ENCODE measurements around the gene MLLT10. TPM values are rescaled to one million over a fixed set of nuclear protein-coding genes. Genes with fewer than 3 reads are reported as not detected.

The MLLT10 gene
- total RNA-seq, 1 donor from 2014 or later: 19.5 TPM

DNA sequence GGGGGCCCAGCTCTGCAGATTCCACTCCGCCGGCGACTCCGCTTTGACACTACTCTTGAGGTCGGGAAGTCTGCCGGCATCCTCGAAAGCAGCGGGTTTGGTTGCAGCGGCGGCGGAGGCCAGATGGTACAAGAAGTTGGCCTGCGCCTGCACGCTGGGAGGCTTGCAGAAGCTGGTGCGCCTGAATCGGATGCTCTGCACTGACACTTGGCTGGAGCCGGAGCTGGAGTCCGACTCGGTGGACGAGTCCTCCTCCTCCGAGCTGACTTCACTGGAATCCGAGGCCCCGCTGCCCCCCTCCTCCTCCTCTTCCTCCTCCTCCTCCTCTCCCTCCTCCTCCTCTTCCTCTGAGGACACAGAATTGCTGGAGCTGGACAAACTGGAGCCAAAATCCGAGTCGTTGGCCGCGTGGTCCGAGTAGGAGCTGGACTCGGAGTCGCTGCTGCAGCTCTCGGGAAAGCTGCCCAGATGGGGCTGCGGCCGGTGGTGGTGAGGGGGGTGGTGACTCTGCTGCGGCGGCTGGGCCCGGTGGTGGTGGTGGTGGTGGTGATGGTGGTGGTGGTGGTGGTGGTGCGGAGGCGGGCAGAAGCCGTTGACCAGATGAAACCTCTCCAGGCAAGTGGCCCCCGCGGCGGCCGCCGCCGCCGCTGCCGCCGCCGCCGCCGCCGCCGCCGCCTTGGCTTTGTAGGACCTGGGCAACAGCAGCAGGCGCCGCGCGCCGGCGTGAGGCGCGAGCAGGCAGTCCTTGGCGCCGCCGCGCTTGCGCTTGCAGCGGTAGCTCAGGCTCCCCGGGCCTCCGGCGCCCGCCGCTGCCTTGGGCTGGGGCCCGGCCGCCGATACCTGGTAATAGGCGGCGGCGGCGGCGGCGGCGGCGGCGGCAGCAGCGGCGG, 17.5 kb upstream of the MLLT10 start:
- ATAC-seq: peak; percentile 53
- DNase-seq (ENCODE audit: low spot score): peak; percentile 69

DNA sequence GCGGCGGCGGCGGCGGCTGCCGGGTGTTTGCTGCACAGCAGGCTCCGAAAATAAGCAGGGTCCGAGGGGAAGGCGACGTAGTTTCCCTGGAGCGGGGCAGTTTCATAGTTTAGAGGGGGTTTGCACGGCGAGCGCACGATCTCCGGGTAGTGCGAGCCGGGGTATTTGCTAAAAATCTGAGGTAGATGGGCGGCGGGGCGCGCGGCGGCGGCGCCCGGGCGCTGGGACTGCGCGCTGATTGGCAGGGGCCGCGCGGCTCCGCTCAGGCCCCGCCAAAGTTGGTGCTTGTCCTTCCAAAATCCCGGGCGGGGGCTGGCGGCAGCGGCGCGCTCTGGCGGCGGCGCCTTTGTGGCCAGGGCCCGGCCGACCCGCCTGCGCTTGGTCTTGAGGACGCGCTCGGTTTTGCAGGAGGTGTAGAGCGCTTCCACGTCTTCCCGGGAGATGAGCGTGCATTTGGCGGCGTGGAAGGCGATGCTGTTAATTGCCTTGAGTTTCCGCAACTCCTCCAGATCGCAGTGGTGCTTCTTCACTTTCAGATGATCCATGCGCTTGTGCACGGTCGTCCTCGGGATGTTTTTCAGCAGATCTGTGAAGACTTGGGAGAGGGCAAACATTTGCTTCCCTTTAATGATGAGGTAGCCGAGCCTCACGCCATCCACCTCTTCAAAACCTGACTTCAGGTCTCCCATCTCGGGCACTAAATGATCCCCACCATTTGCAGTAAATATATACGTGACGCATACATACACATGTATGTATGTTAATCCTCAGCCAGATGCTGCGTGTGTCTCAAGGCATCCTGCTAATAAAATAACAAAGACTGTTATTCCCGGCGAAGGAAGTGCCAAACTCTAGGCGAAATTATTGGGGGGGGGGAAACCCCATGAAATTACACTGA, 16.6 kb upstream of the MLLT10 start:
- ATAC-seq (peak; percentile 76), DNase-seq (ENCODE audit: low spot score) (peak; percentile 82)

DNA sequence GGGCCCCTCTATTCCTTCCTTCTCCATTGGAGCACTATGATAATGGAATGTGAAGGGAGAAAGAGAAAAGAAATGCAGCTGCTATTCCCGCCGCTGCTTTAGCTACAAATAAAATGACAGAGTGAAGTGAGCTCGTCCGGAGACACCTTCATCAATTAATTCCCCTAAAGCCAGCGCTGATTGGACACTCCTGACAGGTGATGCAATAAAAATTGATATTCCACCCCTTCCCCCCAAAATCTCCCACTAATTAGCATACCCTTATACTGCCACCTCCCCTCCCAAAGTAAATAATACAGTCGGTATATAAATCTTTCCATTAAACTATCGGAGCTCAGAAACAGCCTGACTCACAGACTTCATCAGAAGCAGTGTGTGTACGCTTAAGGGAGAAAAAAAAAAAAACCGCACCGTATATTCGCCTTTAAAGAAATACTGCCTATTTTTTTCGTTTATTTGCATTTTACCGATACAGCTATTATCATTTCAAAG, 15.8 kb upstream of the MLLT10 start:
- peak; percentile 9 for ATAC-seq

DNA sequence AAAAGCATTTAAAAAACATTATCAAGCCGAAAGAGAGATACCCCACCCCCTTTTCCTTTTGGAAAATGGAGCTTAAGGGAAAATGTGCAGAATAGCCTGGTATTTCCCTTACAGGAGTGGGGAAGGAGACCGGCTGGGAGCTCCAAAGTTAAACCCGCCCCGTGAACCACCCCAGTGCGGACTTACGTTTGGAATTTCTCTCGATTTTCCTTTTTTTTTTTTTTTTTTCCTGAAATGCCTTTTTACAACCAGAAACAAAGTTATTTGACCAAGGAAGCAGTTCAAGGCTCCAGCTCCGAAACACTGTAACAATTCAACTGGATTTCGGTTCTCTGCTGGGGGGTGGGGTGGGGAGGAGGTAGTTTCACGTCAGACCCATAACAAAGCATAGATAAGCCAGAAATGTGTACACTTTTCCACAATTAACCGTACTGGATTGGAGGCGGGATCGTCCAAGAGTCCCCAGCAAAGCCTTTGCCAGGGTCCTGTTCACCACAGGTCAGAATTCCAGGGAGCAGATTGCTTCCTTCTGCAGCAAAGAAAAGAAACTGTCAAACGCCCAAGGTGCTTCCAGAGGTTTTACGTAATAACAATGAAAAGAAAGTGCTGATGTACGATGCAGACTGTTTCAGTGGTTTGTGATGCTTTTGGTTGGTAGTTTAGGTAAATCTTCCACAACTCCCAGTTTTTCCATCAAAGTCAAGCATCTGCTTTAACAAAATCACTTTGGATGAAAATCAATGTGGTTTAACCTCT, 15.2 kb upstream of the MLLT10 start:
- peak; percentile 48 for DNase-seq (ENCODE audit: low spot score)
- peak; percentile 14 for ATAC-seq

More for the DNA sequence above, 15.8 kb upstream of the MLLT10 start:
- DNase-seq (ENCODE audit: low spot score): peak; percentile 44

DNA sequence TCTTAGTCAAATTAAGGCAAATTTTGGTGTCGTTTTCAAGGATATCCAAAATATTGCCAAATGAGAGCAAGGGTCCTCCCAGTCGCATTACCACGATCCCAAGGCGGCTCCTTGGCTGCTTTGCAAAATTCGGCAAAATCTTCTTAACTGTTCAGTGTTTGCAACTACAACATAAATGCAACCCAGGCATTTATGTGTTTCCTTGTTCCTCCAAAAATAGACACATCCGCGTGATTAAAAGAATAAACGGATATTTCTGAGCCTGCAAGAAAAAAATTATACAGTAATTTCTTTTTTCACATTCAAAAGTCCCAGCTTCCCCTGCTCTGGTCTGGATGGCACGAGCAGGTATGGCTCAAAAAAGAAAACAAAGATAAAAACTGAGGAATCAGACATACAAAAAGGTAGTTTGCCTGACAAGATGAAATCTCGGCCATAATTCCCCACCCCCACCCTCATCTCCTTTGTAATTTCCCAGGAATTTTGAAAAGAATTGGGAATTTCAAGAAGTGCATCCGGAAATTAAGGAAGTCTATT, 14.6 kb upstream of the MLLT10 start:
- ATAC-seq (no peak), DNase-seq (ENCODE audit: low spot score) (no peak)

DNA sequence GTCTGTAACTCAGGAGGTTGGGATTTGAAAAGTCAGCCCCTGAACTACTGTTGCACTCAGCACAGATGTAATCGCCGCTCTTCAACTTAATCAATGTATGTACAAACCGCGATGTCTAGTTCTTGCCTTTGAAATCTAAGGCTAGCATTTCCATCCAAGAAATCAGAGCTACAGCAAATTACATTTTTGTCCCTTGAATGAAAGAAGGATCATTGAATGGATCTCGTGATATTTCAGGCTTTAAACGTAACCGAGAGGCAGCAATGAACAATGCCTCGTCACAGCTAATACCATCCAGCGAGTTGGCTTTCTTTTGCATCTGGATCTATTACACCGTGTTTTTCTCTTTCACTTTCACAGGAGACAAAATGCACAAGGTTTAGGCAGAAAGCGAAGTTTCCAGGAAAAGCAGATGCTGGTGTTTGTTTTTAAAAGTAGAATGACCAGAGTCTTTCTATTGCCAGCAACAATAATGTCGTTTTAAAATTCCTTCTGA, 14.0 kb upstream of the MLLT10 start:
- DNase-seq (ENCODE audit: low spot score): no peak
- ATAC-seq: peak; percentile 22

DNA sequence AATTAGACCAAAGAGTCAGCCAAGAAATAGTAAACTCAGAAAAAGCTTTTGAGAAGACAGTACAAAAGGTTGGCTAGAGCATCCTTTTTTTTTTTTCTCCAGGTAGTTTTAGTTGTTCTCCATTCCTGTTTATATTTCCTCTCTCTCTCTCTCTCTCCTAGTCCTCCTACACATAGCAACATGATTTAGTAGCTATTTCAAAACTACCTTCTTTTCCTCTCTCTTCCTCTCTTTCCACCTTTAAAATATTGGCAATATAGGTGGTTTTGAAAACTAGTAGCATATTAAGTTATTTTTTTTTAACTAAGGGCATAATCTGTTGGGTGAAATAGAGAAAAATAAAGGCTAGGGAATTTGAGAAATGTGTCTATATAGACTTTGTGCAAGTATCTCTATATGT, 13.5 kb upstream of the MLLT10 start:
- ATAC-seq (no peak), DNase-seq (ENCODE audit: low spot score) (no peak)

DNA sequence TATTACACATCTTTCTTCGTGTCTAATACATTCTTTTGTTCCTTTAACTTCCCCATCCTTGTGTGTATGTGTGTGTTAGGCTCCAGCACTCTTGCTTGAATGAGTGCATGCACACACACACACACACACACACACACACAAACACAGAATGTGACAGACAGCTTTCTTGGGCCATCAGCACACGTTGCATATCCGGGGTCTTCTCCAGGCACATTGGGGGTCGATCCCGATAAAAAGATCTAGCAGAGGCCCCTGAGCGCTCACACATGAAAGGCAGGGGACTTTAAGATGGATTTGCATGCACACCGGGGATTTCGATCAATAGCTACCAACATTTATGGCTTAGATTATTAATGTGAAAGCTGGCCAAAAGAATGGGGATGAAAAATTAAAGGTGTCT, 13.1 kb upstream of the MLLT10 start:
- DNase-seq (ENCODE audit: low spot score): no peak
- no peak for ATAC-seq

DNA sequence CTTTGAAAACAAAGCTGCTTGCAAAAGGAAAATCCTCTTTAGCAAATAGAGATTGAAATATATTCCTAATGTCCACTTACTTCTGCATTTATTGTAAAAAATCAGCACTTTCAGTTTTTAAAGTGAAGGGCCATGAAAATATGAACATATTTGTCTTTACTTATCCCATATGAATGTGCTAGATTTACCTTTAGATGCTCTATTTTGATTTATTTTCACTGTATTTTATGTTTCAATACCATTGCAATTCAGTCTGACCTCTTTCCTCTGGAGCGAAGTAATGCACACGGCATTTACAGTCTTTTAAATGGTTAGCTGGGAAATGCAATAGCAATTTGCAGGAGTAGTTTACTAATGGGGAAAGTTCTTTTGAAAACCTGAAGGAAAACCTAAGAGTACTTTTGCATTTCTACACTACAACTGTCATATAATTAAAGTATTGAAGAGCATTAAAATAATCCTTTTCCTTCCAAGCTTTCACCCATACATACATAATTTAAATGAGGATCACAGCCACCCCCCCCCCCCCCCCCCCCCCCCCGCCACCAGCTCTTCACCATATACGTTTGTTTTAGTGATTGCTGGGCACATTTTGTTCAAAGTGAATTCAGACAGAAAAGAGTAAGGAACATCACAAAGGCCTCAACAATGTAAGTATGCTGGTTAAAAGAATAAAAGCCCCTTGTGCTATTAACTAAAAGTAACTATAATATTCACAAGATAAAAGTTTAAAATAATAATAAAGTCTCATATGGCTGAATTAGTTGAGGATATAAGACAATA, 12.1 kb upstream of the MLLT10 start:
- DNase-seq (ENCODE audit: low spot score): no peak
- ATAC-seq: no peak

DNA sequence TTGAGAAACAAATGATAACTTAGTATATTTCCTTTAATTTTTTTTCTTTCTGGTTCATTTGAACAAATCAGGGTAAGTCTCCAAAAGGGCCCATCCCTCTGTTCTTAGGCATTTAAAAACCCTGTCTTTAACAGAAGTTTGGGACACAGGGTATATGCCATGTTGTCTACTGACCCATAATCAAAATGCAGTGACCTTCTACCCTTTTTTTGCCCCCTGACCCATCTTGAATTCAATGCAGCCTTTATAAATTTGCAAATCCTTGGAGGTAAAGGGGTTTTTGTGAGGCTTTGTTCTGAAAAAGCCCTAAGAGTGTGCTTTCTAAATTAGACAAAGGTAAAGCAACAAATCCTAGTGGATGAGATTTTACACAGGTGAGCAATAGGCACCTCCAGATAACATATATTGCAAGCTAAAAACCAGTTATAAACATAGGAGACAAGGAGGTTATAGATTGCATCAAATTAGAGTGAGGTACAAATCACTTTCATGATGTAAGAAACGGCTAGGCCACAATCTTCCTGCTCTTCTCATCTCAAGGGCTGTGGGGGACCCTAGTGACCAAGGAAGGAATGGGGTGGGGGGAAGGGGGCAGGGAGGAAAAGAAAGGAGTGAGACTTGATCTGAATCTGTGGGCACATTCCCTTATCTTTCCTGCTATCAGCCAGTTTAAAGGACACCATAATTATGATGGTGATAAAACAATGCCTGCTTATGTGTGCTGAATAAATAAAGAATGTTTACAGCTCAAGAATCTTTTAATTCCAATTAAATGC, 11.2 kb upstream of the MLLT10 start:
- DNase-seq (ENCODE audit: low spot score) (no peak), ATAC-seq (no peak)

DNA sequence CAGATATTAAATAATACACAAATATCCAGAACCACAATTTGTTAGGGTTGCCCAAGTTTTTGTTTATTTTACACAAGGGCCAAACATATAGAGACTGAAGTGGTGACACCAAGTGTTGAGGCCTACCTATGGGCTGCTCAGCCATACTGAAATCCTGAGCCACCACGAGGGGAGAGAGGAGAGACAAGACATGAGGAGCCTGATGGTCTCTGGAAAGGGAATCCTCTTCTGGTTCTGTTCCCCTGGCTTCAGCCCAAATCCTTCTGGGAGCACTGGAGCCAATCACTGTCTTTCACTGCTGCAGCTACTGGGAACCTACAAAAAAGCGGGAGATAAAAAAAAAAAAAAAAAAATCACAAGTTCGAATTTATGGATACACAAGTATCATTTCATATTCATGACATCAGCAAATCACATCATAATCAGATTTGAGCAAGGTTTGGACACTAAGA, 10.4 kb upstream of the MLLT10 start:
- DNase-seq (ENCODE audit: low spot score) (peak; percentile 37), ATAC-seq (no peak)

DNA sequence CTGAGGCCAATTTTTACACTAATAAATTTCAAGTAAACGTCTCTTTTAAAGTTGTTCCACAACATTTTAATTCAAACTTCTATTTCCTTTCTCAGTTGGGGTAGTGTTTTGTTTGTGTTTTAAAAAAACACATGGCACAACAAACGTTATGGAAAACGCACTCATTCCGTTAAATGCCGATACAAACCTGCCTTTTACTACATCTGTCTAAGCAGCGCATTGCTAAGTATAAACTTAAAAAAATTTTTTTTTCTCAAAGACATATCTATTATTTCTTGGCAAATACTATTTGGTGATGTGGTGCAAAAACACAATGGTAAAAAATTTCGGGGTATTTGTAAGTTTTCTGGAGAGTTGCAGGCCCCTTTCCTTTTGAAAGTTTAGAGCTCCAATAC, 9.9 kb upstream of the MLLT10 start:
- no peak for ATAC-seq

DNA sequence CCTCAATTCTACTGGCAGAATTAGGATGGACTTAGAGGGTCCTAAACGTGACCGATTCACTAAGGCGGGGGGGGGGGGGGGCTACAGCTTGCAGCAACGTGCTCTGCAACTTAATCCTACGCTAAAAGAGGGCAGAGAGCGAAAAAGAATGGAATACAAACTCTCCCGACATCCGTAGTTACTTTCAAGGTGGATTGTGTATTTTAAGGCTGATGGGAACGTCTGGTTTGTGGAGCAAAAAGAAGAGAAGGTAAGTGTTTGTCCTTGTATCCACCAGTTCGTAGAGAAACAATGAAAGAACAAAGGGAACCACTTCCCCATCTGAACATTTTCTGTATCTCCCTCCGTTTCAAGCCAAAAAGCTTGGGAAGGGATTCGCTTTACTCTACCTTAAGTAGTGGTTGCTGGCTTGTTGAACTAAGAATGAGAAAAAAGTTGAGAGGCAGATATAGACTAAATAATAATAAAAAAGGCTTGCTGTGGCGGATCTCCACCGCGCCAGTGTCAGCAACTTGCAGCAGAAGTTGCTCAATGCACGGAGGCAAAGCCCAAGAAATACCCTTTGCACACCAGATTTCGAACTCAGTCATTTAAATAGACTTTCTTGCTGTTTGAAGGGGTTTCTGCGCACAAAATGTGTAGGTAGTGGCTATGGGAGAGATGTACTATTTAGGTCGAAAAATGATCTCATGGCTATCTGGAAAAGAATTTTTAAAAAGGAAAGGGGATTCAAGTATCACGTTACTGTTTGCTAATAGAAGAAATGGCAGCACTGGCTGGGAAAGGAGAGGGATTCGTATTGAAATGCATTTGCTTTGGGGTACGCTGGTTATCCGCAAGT, 9.3 kb upstream of the MLLT10 start:
- peak; percentile 48 for DNase-seq (ENCODE audit: low spot score)
- no peak for ATAC-seq

More for the DNA sequence above, 9.9 kb upstream of the MLLT10 start:
- no peak for DNase-seq (ENCODE audit: low spot score)

DNA sequence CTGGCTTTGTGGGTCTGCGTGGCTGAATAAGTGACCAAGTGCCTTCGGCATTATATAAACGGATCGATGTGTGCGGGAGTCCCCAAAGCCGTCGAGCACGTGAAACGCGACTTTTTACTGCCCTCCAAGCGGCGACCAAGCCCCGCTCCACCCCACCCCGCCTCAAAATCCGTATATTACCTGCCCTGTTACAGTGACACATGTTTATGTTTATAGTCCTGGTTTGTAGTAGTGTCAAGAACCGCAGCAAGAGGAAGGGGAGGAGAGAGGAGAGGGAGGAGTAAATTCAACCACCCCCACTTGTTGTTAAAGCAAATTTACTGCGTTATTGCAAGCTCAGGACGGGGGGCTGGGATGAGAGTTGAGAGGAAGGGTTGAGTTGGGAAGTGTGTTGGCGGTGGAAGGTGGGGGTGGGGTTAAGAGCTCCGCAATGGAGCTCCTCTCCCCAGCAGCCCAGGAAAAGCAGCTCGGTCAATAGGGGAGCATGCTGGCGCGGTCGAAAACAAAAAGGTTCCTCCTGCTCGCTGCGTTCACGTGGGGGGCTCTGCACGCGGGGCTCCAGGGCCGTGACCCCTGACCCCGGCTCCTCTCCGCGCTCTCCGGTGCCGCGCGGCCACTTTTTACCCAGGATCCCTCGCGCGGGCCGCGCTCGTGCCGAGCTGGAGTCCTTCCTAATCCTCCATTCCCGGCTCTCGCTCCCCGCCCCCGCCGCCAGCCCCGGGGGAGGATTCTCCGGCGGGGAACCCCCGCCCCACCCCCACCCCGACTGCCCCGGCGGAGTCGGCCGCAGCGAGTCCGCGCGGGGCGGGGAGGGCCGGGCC, 8.5 kb upstream of the MLLT10 start, which contains the start of gene SKIDA1:
SKIDA1 (minus strand) TSS at position 316 of the 821 bp plus-strand sequence. CDS start 7,860 bp downstream, outside the sequence.
- ATAC-seq: peak; percentile 81

DNA sequence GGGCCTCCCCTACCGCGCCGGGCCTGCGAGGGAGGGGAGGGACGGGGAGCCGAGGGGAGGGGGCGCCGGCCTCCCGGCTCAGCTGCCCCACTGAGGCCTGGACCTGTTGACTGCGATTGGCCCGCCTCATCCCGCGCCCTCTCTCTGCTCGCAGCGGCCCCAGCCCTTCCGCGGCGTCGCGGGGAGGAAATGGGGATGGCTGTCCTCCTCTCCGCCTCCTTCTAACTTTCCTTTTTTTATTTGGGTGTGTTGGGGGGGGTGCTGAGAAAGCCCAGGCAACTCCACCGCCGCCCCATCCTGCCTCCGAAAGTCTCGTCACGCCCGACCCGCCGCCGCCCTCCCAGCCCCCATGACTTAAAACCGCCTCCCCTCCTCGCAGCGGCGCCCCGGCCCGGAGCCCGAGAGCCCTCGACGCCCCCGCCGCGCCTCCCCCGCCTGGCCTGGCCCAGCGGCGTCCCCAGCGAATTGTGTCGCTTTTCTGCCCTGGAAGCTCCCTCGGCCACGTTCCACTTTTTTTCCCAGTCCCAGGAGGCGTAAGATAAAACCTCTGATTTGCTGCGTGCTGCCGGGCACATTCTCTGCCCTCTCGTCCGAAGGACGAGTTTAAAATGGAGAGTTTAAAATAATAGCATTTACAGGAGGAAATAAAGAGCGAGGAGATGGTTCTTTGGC, 7.7 kb upstream of the MLLT10 start:
- ATAC-seq (peak; percentile 59), DNase-seq (ENCODE audit: low spot score) (peak; percentile 81)

More for the DNA sequence above, 8.5 kb upstream of the MLLT10 start, which contains the start of gene SKIDA1:
- DNase-seq (ENCODE audit: low spot score): peak; percentile 94

All from left lobe of liver (tissue), 2 donors.